ENCODE results near the gene PARS2. TPM values are rescaled to one million over a fixed set of nuclear protein-coding genes. Genes with fewer than 3 reads are reported as not detected.

PARS2 gene
- total RNA-seq, 2 experiments from 2014 or later, result not detected

DNA sequence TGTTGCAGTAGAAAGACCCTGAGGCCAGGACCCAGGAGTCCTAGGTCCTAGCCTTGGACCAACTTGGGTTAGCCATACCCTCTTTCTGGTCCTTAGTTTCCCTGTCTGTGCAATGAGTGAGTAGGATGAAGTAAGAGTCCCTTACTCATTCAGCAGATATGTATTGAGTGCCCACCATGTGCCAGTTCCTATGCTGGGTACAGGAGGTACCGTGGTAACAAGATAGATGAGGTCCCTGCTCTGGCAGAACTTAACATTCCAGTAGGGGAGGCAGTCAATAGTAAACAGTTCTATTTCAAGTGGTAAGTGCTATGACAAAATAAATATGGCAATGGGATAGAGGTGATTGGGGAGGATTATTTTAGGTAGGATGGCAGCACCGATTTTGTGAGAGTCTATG, 18.3 kb upstream of the PARS2 start:
- Mint-ChIP-seq H3K4me1 (ENCODE audit: low read depth) (no peaks in the 10 kb centered on the region), H3K9me3 (no peaks in the 10 kb centered on the region), H3K27me3 (no peaks in the 10 kb centered on the region), H3K4me3 (no peak overlapping the region), H3K27ac (no peak overlapping the region), H3K36me3 (ENCODE audit: low read depth) (peaks cover 68% of the 10 kb centered on the region)
- ChIA-PET POLR2A (no interaction called here), CTCF (no interaction called here)
- Histone ChIP-seq H3K36me3 (ENCODE audit: insufficient read depth, low read length) (peaks cover 34% of the 10 kb centered on the region), H3K27ac (ENCODE audit: low read depth in 1 of 2, low read length in 2 of 2) (no peak overlapping the region), H3K4me3 (ENCODE audit: low read length) (no peak overlapping the region), H3K9me3 (ENCODE audit: control insufficient read depth in 1 of 2, insufficient read depth in 1 of 2, low read length in 2 of 2) (no peaks in the 10 kb centered on the region), H3K4me1 (ENCODE audit: insufficient read depth, low read length) (no peaks in the 10 kb centered on the region), H3K27me3 (ENCODE audit: control insufficient read depth in 1 of 2, insufficient read depth in 2 of 2, low read length in 2 of 2) (no peaks in the 10 kb centered on the region)
- DNase-seq (no peak), ATAC-seq (ENCODE audit: poor library complexity) (no peak)
- intact Hi-C loops (cut with DNase I, micrococcal nuclease), result no loop called here
- TF ChIP-seq, protein P1, sequence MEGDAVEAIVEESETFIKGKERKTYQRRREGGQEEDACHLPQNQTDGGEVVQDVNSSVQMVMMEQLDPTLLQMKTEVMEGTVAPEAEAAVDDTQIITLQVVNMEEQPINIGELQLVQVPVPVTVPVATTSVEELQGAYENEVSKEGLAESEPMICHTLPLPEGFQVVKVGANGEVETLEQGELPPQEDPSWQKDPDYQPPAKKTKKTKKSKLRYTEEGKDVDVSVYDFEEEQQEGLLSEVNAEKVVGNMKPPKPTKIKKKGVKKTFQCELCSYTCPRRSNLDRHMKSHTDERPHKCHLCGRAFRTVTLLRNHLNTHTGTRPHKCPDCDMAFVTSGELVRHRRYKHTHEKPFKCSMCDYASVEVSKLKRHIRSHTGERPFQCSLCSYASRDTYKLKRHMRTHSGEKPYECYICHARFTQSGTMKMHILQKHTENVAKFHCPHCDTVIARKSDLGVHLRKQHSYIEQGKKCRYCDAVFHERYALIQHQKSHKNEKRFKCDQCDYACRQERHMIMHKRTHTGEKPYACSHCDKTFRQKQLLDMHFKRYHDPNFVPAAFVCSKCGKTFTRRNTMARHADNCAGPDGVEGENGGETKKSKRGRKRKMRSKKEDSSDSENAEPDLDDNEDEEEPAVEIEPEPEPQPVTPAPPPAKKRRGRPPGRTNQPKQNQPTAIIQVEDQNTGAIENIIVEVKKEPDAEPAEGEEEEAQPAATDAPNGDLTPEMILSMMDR (IDR thresholded peaks at IDR 0.05), result no peak

DNA sequence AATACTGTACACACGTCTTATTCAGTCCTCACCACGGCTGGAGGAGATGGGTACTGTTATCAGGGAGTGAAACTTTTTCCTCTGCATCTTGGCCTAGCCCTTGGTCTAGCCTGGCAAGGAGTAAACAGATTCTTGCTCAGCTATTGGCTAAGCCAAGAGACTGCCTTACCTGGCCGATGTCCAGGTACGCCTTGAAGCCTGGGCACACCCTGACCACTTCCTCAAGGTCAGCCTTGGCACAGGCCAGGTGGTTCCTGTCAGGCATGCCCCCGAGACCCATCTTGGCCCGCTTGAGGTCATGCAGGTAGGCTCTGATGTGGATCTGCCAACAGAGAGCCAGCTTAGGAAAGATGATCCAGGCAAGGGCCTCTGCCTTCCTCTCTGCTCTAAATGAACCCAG, 17.8 kb upstream of the PARS2 start:
- TF ChIP-seq, protein P1 (IDR thresholded peaks at IDR 0.05), result no peak
- intact Hi-C loops (cut with DNase I, micrococcal nuclease), result no loop called here
- H3K27me3 ChIP-seq (ENCODE audit: control insufficient read depth in 1 of 2, insufficient read depth in 2 of 2, low read length in 2 of 2), result no peaks in the 10 kb centered on the region
- ChIA-PET POLR2A (no interaction called here), CTCF (no interaction called here)
- peaks cover 66% of the 10 kb centered on the region for H3K36me3 Mint-ChIP-seq (ENCODE audit: low read depth)
- no peak overlapping the region for H3K27ac Mint-ChIP-seq
- peaks cover 33% of the 10 kb centered on the region for H3K36me3 ChIP-seq (ENCODE audit: insufficient read depth, low read length)
- H3K9me3 Mint-ChIP-seq, result no peaks in the 10 kb centered on the region
- no peak overlapping the region for H3K27ac ChIP-seq (ENCODE audit: low read depth in 1 of 2, low read length in 2 of 2)
- no peaks in the 10 kb centered on the region for H3K4me1 ChIP-seq (ENCODE audit: insufficient read depth, low read length)
- no peaks in the 10 kb centered on the region for H3K4me1 Mint-ChIP-seq (ENCODE audit: low read depth)
- DNase-seq, result no peak
- H3K4me3 ChIP-seq (ENCODE audit: low read length), result no peak overlapping the region
- H3K27me3 Mint-ChIP-seq, result no peaks in the 10 kb centered on the region
- H3K4me3 Mint-ChIP-seq, result no peak overlapping the region
- no peak for ATAC-seq (ENCODE audit: poor library complexity)
- H3K9me3 ChIP-seq (ENCODE audit: control insufficient read depth in 1 of 2, insufficient read depth in 1 of 2, low read length in 2 of 2), result no peaks in the 10 kb centered on the region

GRCh38 chr1:54781023-54781723, 16.9 kb upstream of the PARS2 start:
- POLR2A ChIA-PET, result interaction anchor here (0.6 to 1.0 kb wide), 2 partner anchors 20 to 951 kb away, joined by 4 read pairs; partner anchors contain the start of gene TTC22
- ATAC-seq (ENCODE audit: poor library complexity), result no peak
- CTCF ChIA-PET, result no interaction called here
- no peak overlapping the region for H3K4me3 ChIP-seq (ENCODE audit: low read length)
- no peaks in the 10 kb centered on the region for H3K27me3 Mint-ChIP-seq
- no peaks in the 10 kb centered on the region for H3K4me1 ChIP-seq (ENCODE audit: insufficient read depth, low read length)
- no peaks in the 10 kb centered on the region for H3K9me3 ChIP-seq (ENCODE audit: control insufficient read depth in 1 of 2, insufficient read depth in 1 of 2, low read length in 2 of 2)
- H3K4me3 Mint-ChIP-seq, result no peak overlapping the region
- TF ChIP-seq, protein P1 (IDR thresholded peaks at IDR 0.05), result no peak
- H3K27ac ChIP-seq (ENCODE audit: low read depth in 1 of 2, low read length in 2 of 2), result no peak overlapping the region
- no peak overlapping the region for H3K27ac Mint-ChIP-seq
- H3K36me3 Mint-ChIP-seq (ENCODE audit: low read depth), result peaks cover 56% of the 10 kb centered on the region
- H3K9me3 Mint-ChIP-seq, result no peaks in the 10 kb centered on the region
- H3K27me3 ChIP-seq (ENCODE audit: control insufficient read depth in 1 of 2, insufficient read depth in 2 of 2, low read length in 2 of 2), result no peaks in the 10 kb centered on the region
- intact Hi-C loops (cut with DNase I, micrococcal nuclease), result no loop called here
- peaks cover 23% of the 10 kb centered on the region for H3K36me3 ChIP-seq (ENCODE audit: insufficient read depth, low read length)
- no peak for DNase-seq
- H3K4me1 Mint-ChIP-seq (ENCODE audit: low read depth), result no peaks in the 10 kb centered on the region

All from CD4-positive, alpha-beta T cell (primary cell).